ENCODE data around the gene FCN2. TPM values are rescaled to one million over a fixed set of nuclear protein-coding genes. Genes with fewer than 3 reads are reported as not detected.

The FCN2 gene
- total RNA-seq, 1 donor from 2014 or later = 1.0 TPM

- Histone ChIP-seq H3K9me3 (ENCODE audit: control insufficient read depth in 3 of 3, low read length in 3 of 3) (no peaks in the 10 kb centered on the region), H3K27ac (ENCODE audit: low read depth, low read length) (no peak overlapping the region), H3K4me3 (ENCODE audit: low read length in 3 of 3) (no peak overlapping the region), H3K9ac (ENCODE audit: low read depth in 1 of 3, low read length in 3 of 3) (no peak overlapping the region), H3K36me3 (ENCODE audit: control insufficient read depth in 3 of 3, insufficient read depth in 3 of 3, low read length in 3 of 3) (peaks cover 0 to 5% (median 3%) of the 10 kb centered on the region in 3 donors), H3K4me1 (ENCODE audit: control insufficient read depth in 3 of 3, insufficient read depth in 3 of 3, low read length in 3 of 3) (peaks cover 0 to 2% (median 0%) of the 10 kb centered on the region in 3 donors), H3K27me3 (ENCODE audit: control insufficient read depth in 3 of 3, insufficient read depth in 3 of 3, low read length in 3 of 3) (peaks cover 7 to 12% (median 11%) of the 10 kb centered on the region in 3 donors)
Measured at GRCh38 chr9:134846699-134847098, 33.9 kb upstream of the FCN2 start.

DNA sequence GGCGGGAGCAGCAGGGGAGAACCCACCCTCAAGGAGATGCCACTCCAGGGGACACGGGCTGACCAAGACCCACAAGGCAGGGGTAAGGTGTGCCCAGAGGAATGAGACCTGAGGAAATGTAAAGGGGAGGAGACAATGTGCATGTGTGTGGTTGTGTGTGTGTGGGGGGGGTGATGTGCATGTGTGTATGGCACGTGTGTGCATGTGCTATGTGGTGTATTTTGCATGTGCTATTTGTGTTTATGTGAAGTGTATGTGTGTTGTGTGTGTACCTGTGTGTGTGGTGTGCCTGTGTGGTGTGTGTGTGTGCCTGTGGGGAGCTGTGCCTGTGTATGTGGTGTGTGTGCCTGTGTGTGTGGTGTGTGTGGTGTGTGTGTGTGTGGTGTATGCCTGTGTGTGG, 33.5 kb upstream of the FCN2 start:
- Histone ChIP-seq H3K36me3 (ENCODE audit: control insufficient read depth in 3 of 3, insufficient read depth in 3 of 3, low read length in 3 of 3) (peaks cover 0 to 5% (median 3%) of the 10 kb centered on the region in 3 donors), H3K9ac (ENCODE audit: low read depth in 1 of 3, low read length in 3 of 3) (no peak overlapping the region), H3K27me3 (ENCODE audit: control insufficient read depth in 3 of 3, insufficient read depth in 3 of 3, low read length in 3 of 3) (peaks cover 9 to 15% (median 11%) of the 10 kb centered on the region in 3 donors), H3K4me3 (ENCODE audit: low read length in 3 of 3) (no peak overlapping the region), H3K4me1 (ENCODE audit: control insufficient read depth in 3 of 3, insufficient read depth in 3 of 3, low read length in 3 of 3) (peaks cover 0 to 2% (median 0%) of the 10 kb centered on the region in 3 donors), H3K9me3 (ENCODE audit: control insufficient read depth in 3 of 3, low read length in 3 of 3) (no peaks in the 10 kb centered on the region), H3K27ac (ENCODE audit: low read depth, low read length) (no peak overlapping the region)

DNA sequence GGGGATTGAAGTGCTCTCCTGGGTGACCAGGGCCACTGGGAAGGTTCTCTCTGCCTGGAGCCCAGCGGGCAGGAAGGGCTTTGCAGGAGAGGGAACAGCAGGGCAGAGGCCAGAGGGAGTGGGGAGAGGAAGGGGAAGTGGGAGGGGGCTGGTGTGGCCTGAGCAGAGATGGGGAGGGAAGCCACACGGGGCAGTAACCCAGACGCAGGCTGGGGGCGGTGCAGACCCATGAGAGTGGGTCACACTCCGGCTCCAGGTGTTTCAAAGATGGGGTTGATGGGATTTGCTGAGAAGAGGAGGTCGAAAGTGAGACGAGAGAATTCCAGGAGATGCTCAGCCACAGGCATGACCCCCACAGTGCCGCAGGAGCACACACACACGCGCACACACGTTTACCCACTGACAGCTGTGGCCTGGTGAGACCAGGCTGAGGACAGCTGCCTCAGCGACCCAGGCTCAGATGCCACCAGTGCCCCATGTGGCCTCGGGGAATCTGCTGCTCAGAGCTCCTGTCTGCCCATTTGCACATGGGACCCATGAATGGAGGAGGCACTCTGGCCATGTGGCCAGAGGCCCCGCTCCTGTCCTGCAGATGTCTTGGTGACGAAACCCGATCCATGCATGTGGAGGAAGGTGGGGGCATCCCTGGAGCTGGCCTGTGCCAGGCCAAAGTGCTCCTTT, 32.7 kb upstream of the FCN2 start:
- Histone ChIP-seq H3K27ac (ENCODE audit: low read depth, low read length) (no peak overlapping the region), H3K9me3 (ENCODE audit: control insufficient read depth in 3 of 3, low read length in 3 of 3) (no peaks in the 10 kb centered on the region), H3K9ac (ENCODE audit: low read depth in 1 of 3, low read length in 3 of 3) (no peak overlapping the region), H3K4me1 (ENCODE audit: control insufficient read depth in 3 of 3, insufficient read depth in 3 of 3, low read length in 3 of 3) (peaks cover 0 to 2% (median 0%) of the 10 kb centered on the region in 3 donors), H3K36me3 (ENCODE audit: control insufficient read depth in 3 of 3, insufficient read depth in 3 of 3, low read length in 3 of 3) (peaks cover 0 to 3% (median 2%) of the 10 kb centered on the region in 3 donors), H3K4me3 (ENCODE audit: low read length in 3 of 3) (no peak overlapping the region), H3K27me3 (ENCODE audit: control insufficient read depth in 3 of 3, insufficient read depth in 3 of 3, low read length in 3 of 3) (peaks cover 12 to 18% (median 14%) of the 10 kb centered on the region in 3 donors)

DNA sequence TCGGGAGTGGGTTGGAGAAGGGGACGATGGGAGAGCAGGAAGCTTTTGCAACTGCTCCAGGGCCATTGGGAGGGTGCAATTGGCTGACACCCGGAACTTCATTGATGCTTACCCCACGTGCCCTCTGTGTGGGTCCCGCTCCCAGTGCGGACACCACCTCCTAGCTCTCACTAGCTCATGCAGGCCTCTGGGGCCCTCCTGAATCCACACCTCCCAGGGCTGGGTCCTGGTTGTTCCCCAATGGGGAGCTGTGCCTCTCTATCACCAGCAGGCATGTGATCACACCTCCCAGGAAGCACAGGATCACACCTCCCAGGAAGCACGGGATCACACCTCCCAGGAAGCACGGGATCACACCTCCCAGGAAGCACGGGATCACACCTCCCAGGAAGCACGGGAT, 32.1 kb upstream of the FCN2 start:
- H3K27ac ChIP-seq (ENCODE audit: low read depth, low read length) = no peak overlapping the region
- no peak overlapping the region for H3K4me3 ChIP-seq (ENCODE audit: low read length in 3 of 3)
- peaks cover 0 to 3% (median 2%) of the 10 kb centered on the region in 3 donors for H3K36me3 ChIP-seq (ENCODE audit: control insufficient read depth in 3 of 3, insufficient read depth in 3 of 3, low read length in 3 of 3)
- H3K9ac ChIP-seq (ENCODE audit: low read depth in 1 of 3, low read length in 3 of 3) = no peak overlapping the region
- H3K9me3 ChIP-seq (ENCODE audit: control insufficient read depth in 3 of 3, low read length in 3 of 3) = no peaks in the 10 kb centered on the region
- H3K4me1 ChIP-seq (ENCODE audit: control insufficient read depth in 3 of 3, insufficient read depth in 3 of 3, low read length in 3 of 3) = peaks cover 0 to 2% (median 0%) of the 10 kb centered on the region in 3 donors
- peaks cover 14 to 18% (median 17%) of the 10 kb centered on the region in 3 donors for H3K27me3 ChIP-seq (ENCODE audit: control insufficient read depth in 3 of 3, insufficient read depth in 3 of 3, low read length in 3 of 3)

GRCh38 chr9:134850611-134851010, 30.0 kb upstream of the FCN2 start:
- Histone ChIP-seq H3K36me3 (ENCODE audit: control insufficient read depth in 3 of 3, insufficient read depth in 3 of 3, low read length in 3 of 3) (no peaks in the 10 kb centered on the region), H3K27me3 (ENCODE audit: control insufficient read depth in 3 of 3, insufficient read depth in 3 of 3, low read length in 3 of 3) (peaks cover 14 to 31% (median 29%) of the 10 kb centered on the region in 3 donors), H3K9me3 (ENCODE audit: control insufficient read depth in 3 of 3, low read length in 3 of 3) (no peaks in the 10 kb centered on the region), H3K4me3 (ENCODE audit: low read length in 3 of 3) (no peak overlapping the region), H3K9ac (ENCODE audit: low read depth in 1 of 3, low read length in 3 of 3) (no peak overlapping the region), H3K4me1 (ENCODE audit: control insufficient read depth in 3 of 3, insufficient read depth in 3 of 3, low read length in 3 of 3) (peaks cover 0 to 2% (median 0%) of the 10 kb centered on the region in 3 donors), H3K27ac (ENCODE audit: low read depth, low read length) (no peak overlapping the region)

GRCh38 chr9:134851020-134851419, 29.6 kb upstream of the FCN2 start:
- Histone ChIP-seq H3K27ac (ENCODE audit: low read depth, low read length) (no peak overlapping the region), H3K9ac (ENCODE audit: low read depth in 1 of 3, low read length in 3 of 3) (no peak overlapping the region), H3K4me1 (ENCODE audit: control insufficient read depth in 3 of 3, insufficient read depth in 3 of 3, low read length in 3 of 3) (peaks cover 0 to 2% (median 0%) of the 10 kb centered on the region in 3 donors), H3K36me3 (ENCODE audit: control insufficient read depth in 3 of 3, insufficient read depth in 3 of 3, low read length in 3 of 3) (no peaks in the 10 kb centered on the region), H3K9me3 (ENCODE audit: control insufficient read depth in 3 of 3, low read length in 3 of 3) (no peaks in the 10 kb centered on the region), H3K4me3 (ENCODE audit: low read length in 3 of 3) (no peak overlapping the region), H3K27me3 (ENCODE audit: control insufficient read depth in 3 of 3, insufficient read depth in 3 of 3, low read length in 3 of 3) (peaks cover 14 to 34% (median 26%) of the 10 kb centered on the region in 3 donors)

DNA sequence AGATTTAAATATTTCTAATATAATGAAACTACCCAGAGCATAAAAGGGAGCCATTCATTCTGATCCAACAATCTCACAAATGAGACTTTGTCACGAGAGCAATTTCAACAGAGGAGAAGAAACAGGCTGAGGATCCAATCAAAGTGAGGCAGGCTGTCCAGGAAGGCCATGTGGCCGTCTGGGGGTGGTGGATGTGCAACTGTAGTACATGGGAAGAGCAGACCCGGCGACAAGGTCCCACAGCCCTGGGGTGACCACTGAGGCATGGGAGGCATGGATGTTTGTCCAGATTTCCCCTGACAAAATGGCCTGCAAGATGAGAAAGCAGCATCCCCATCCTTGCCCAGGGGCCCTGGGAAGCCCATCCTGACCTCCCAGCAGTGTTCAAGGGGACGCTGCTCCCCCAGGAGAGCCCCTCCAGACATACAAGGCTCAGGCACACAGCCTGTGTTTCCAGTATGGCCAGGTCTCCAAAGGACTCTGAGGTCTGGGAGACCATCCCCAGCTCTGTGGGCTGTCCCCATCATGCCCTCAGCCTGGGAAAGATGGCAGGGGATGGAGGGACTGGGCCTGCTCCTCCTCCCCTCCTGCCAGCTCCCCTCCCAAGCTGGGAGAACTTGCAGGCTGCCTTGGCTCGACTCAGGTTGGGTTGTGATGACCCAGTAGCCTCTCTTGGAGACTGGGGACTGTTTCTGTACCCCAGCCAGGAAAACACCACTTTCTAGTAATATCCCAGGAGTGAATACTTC, 27.5 kb upstream of the FCN2 start:
- no peak overlapping the region for H3K9ac ChIP-seq (ENCODE audit: low read depth in 1 of 3, low read length in 3 of 3)
- no peak overlapping the region for H3K4me3 ChIP-seq (ENCODE audit: low read length in 3 of 3)
- H3K9me3 ChIP-seq (ENCODE audit: control insufficient read depth in 3 of 3, low read length in 3 of 3) = no peaks in the 10 kb centered on the region
- no peaks in the 10 kb centered on the region for H3K36me3 ChIP-seq (ENCODE audit: control insufficient read depth in 3 of 3, insufficient read depth in 3 of 3, low read length in 3 of 3)
- H3K27ac ChIP-seq (ENCODE audit: low read depth, low read length) = no peak overlapping the region
- no peaks in the 10 kb centered on the region for H3K4me1 ChIP-seq (ENCODE audit: control insufficient read depth in 3 of 3, insufficient read depth in 3 of 3, low read length in 3 of 3)
- H3K27me3 ChIP-seq (ENCODE audit: control insufficient read depth in 3 of 3, insufficient read depth in 3 of 3, low read length in 3 of 3) = peaks cover 19 to 44% (median 30%) of the 10 kb centered on the region in 3 donors

- peaks cover 19 to 49% (median 30%) of the 10 kb centered on the region in 3 donors for H3K27me3 ChIP-seq (ENCODE audit: control insufficient read depth in 3 of 3, insufficient read depth in 3 of 3, low read length in 3 of 3)
- H3K27ac ChIP-seq (ENCODE audit: low read depth, low read length) = no peak overlapping the region
- H3K9me3 ChIP-seq (ENCODE audit: control insufficient read depth in 3 of 3, low read length in 3 of 3) = no peaks in the 10 kb centered on the region
- no peak overlapping the region for H3K9ac ChIP-seq (ENCODE audit: low read depth in 1 of 3, low read length in 3 of 3)
- no peaks in the 10 kb centered on the region for H3K4me1 ChIP-seq (ENCODE audit: control insufficient read depth in 3 of 3, insufficient read depth in 3 of 3, low read length in 3 of 3)
- H3K4me3 ChIP-seq (ENCODE audit: low read length in 3 of 3) = no peak overlapping the region
- H3K36me3 ChIP-seq (ENCODE audit: control insufficient read depth in 3 of 3, insufficient read depth in 3 of 3, low read length in 3 of 3) = no peaks in the 10 kb centered on the region
Measured at GRCh38 chr9:134853893-134854292, 26.7 kb upstream of the FCN2 start.

- Histone ChIP-seq H3K9ac (ENCODE audit: low read depth in 1 of 3, low read length in 3 of 3) (no peak overlapping the region), H3K9me3 (ENCODE audit: control insufficient read depth in 3 of 3, low read length in 3 of 3) (no peaks in the 10 kb centered on the region), H3K27me3 (ENCODE audit: control insufficient read depth in 3 of 3, insufficient read depth in 3 of 3, low read length in 3 of 3) (peaks cover 19 to 49% (median 30%) of the 10 kb centered on the region in 3 donors), H3K36me3 (ENCODE audit: control insufficient read depth in 3 of 3, insufficient read depth in 3 of 3, low read length in 3 of 3) (no peaks in the 10 kb centered on the region), H3K4me3 (ENCODE audit: low read length in 3 of 3) (no peak overlapping the region), H3K27ac (ENCODE audit: low read depth, low read length) (no peak overlapping the region), H3K4me1 (ENCODE audit: control insufficient read depth in 3 of 3, insufficient read depth in 3 of 3, low read length in 3 of 3) (no peaks in the 10 kb centered on the region)
Measured at GRCh38 chr9:134854541-134854981, 26.0 kb upstream of the FCN2 start.
